H9 (cell line): ENCODE data around the gene C9. TPM values are rescaled to one million over a fixed set of nuclear protein-coding genes. Genes with fewer than 3 reads are reported as not detected.

Experiments
- DNase-seq: peaks from one replicate; pipeline ENCODE4 v3.0.0-alpha.2; 2017
- H2AFZ ChIP-seq: one replicate; pipeline ENCODE4 v1.6.1; 2013; ENCODE audit warnings: mild to moderate bottlenecking, low read length, control low read depth, moderate library complexity
- H2AK5ac ChIP-seq: 2 replicates; pipeline ENCODE4 v1.6.1; 2013; ENCODE audit warnings: low read length, control low read depth, mixed read lengths; ENCODE audit not compliant: insufficient read length
- H2BK120ac ChIP-seq: one replicate; pipeline ENCODE4 v1.6.1; 2013; ENCODE audit warnings: low read depth, mild to moderate bottlenecking, low read length, control low read depth, inconsistent platforms; ENCODE audit not compliant: poor library complexity, severe bottlenecking
- H2BK12ac ChIP-seq: 2 replicates; pipeline ENCODE4 v1.6.1; 2013; ENCODE audit warnings: low read length, control low read depth, mixed read lengths, low read depth; ENCODE audit not compliant: insufficient read length
- H2BK15ac ChIP-seq: 2 replicates; pipeline ENCODE4 v1.6.1; 2013; ENCODE audit warnings: low read depth, low read length, control low read depth
- H2BK20ac ChIP-seq: one replicate; pipeline ENCODE4 v1.6.1; 2013; ENCODE audit warnings: low read depth, mild to moderate bottlenecking, low read length, control low read depth, inconsistent platforms; ENCODE audit not compliant: poor library complexity, severe bottlenecking
- H2BK5ac ChIP-seq: 2 replicates; pipeline ENCODE4 v1.6.1; 2013; ENCODE audit warnings: low read length, control low read depth, mixed read lengths; ENCODE audit not compliant: insufficient read length
- H3K14ac ChIP-seq: 2 replicates; pipeline ENCODE4 v1.6.1; 2013; ENCODE audit warnings: low read length, control low read depth; ENCODE audit not compliant: insufficient read depth
- H3K18ac ChIP-seq: 2 replicates; pipeline ENCODE4 v1.6.1; 2013; ENCODE audit warnings: low read depth, mild to moderate bottlenecking, mixed read lengths, low read length, control low read depth; ENCODE audit not compliant: insufficient read length
- H3K23ac ChIP-seq: 2 replicates; pipeline ENCODE4 v1.6.1; 2013; ENCODE audit warnings: low read length, control low read depth, mixed read lengths, low read depth; ENCODE audit not compliant: insufficient read length
- H3K23me2 ChIP-seq: 2 replicates; pipeline ENCODE4 v1.6.1; 2013; ENCODE audit warnings: low read depth, mild to moderate bottlenecking, mixed read lengths, low read length, control low read depth; ENCODE audit not compliant: insufficient read length, poor library complexity, severe bottlenecking
- H3K27ac ChIP-seq: 2 replicates; pipeline ENCODE4 v1.5.1; 2013; ENCODE audit warnings: low read length, control low read depth, mixed read lengths, low read depth; ENCODE audit not compliant: insufficient read length
- H3K27me3 ChIP-seq: 2 replicates; pipeline ENCODE4 v1.6.1; 2013; ENCODE audit warnings: low read length, control low read depth, inconsistent platforms; ENCODE audit not compliant: insufficient read depth
- H3K4ac ChIP-seq: 2 replicates; pipeline ENCODE4 v1.6.1; 2013; ENCODE audit warnings: low read depth, mild to moderate bottlenecking, control low read depth, inconsistent platforms, low read length, moderate library complexity
- H3K4me1 ChIP-seq: 2 replicates; pipeline ENCODE4 v1.6.1; 2013; ENCODE audit warnings: low read length, control low read depth, inconsistent platforms; ENCODE audit not compliant: insufficient read depth
- H3K4me2 ChIP-seq: 2 replicates; pipeline ENCODE4 v1.6.1; 2013; ENCODE audit warnings: low read length, control low read depth, mixed read lengths; ENCODE audit not compliant: insufficient read length, insufficient read depth
- H3K56ac ChIP-seq: 2 replicates; pipeline ENCODE4 v1.6.1; 2013; ENCODE audit warnings: low read depth, mild to moderate bottlenecking, mixed read lengths, low read length, control low read depth; ENCODE audit not compliant: insufficient read length
- H3K79me1 ChIP-seq: 2 replicates; pipeline ENCODE4 v1.6.1; 2013; ENCODE audit warnings: low read depth, mild to moderate bottlenecking, moderate library complexity, low read length, control low read depth, inconsistent platforms; ENCODE audit not compliant: insufficient read depth, poor library complexity, severe bottlenecking
- H3K79me2 ChIP-seq: 2 replicates; pipeline ENCODE4 v1.6.1; 2013; ENCODE audit warnings: low read length, control low read depth, inconsistent platforms; ENCODE audit not compliant: insufficient read depth
- H3K9ac ChIP-seq: 2 replicates; pipeline ENCODE4 v1.6.1; 2013; ENCODE audit warnings: low read length, control low read depth, mixed read lengths; ENCODE audit not compliant: insufficient read length; ENCODE audit errors: extremely low read depth
- H3K9me3 ChIP-seq: one replicate; pipeline ENCODE4 v1.6.1; 2013; ENCODE audit warnings: low read depth, low read length, inconsistent platforms; ENCODE audit not compliant: control insufficient read depth
- H3T11ph ChIP-seq: one replicate; pipeline ENCODE4 v1.6.1; 2013; ENCODE audit warnings: mild to moderate bottlenecking, low read length, control low read depth, inconsistent platforms
- H4K20me1 ChIP-seq: one replicate; pipeline ENCODE4 v1.6.1; 2013; ENCODE audit not compliant: control insufficient read depth, insufficient read length, insufficient read depth
- H4K5ac ChIP-seq: 2 replicates; pipeline ENCODE4 v1.6.1; 2013; ENCODE audit warnings: low read depth, mild to moderate bottlenecking, mixed read lengths, low read length, control low read depth; ENCODE audit not compliant: insufficient read length
- H4K8ac ChIP-seq: replicated peaks from 2 replicates; pipeline ENCODE4 v1.6.1; 2013; ENCODE audit warnings: low read length, control low read depth, mixed read lengths, low read depth; ENCODE audit not compliant: insufficient read length
- H4K91ac ChIP-seq: 2 replicates; pipeline ENCODE4 v1.6.1; 2013; ENCODE audit warnings: low read depth, mild to moderate bottlenecking, moderate library complexity, mixed read lengths, low read length, control low read depth; ENCODE audit not compliant: insufficient read length
- H3K27ac Mint-ChIP-seq, 3 experiments: 2 replicates in 2 of 3; 3 replicates in 1 of 3; pipeline ENCODE4 v1.8.0; 2020 to 2021; ENCODE audit warnings: mixed read lengths in 3 of 3, mild to moderate bottlenecking in 1 of 3, moderate library complexity in 1 of 3
- H3K27me3 Mint-ChIP-seq: 2 replicates; pipeline ENCODE4 v1.8.0; 2021; ENCODE audit warnings: low read depth, mild to moderate bottlenecking, moderate library complexity, mixed read lengths
- H3K36me3 Mint-ChIP-seq, 3 experiments: 2 replicates in 2 of 3; 3 replicates in 1 of 3; pipeline ENCODE4 v1.8.0; 2020 to 2021; ENCODE audit warnings: low read depth in 3 of 3, mixed read lengths in 3 of 3; ENCODE audit not compliant: insufficient read depth in 1 of 3
- H3K4me1 Mint-ChIP-seq, 2 experiments: 2 replicates each; pipeline ENCODE4 v1.8.0; 2020; ENCODE audit warnings: mixed read lengths in 2 of 2
- H3K4me3 Mint-ChIP-seq, 2 experiments: 2 replicates in 1 of 2; 3 replicates in 1 of 2; pipeline ENCODE4 v1.8.0; 2020 to 2021; ENCODE audit warnings: mild to moderate bottlenecking in 2 of 2, mixed read lengths in 2 of 2, moderate library complexity in 1 of 2
- H3K9me3 Mint-ChIP-seq, 2 experiments: 2 replicates in 1 of 2; 3 replicates in 1 of 2; pipeline ENCODE4 v1.8.0; 2020; ENCODE audit warnings: mild to moderate bottlenecking in 2 of 2, mixed read lengths in 2 of 2, moderate library complexity in 1 of 2
- WGBS: extraction: QIAGEN DNeasy Blood & Tissue Kit; methylation state at CpG from one replicate; pipeline ENCODE4 v1.1.7; 2013; ENCODE audit warnings: missing lambda C conversion rate, low lambda C conversion rate, mixed read lengths; ENCODE audit not compliant: insufficient read length; ENCODE audit errors: extremely low coverage; 5-methylcytosine and 5-hydroxymethylcytosine counted together
- total RNA-seq: library from RNA; stranded (reverse); gene quantifications from 2 replicates; pipeline ENCODE4 v1.2.1, GENCODE V29; 2021
- TF ChIP-seq, protein P1 (sequence below): fragments of 200-600 bp; sonication (generic); conservative IDR thresholded peaks from 3 replicates; pipeline ENCODE4 v1.8.0; 2021; ENCODE audit warnings: antibody characterized with exemption, mild to moderate bottlenecking

C9 gene
- total RNA-seq, 1 experiment from 2014 or later: not detected

DNA sequence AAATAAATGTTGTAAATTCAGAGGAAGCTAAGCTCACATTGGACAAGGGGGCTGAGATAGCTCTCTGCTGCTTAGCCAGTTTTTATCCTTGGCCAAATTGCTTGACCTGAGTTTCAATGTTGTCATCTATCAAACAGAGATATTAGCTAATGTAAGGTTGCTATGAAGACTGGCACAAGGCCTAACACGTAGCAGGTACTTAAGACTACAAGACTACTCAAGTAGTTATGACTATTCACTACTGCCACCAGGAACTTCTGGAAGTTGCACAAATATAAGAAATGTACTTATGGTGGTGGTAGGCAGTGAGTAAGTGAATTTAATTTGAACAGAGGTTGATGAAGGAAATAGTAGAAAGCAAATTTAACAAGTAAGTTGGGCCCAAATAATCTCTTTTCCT lies 127.6 kb downstream of the C9 start:
- H3K27ac Mint-ChIP-seq: no peak overlapping the region
- no peak overlapping the region for H2BK5ac ChIP-seq
- H3K14ac ChIP-seq: no peak overlapping the region
- no peak overlapping the region for H3K9ac ChIP-seq
- H3K36me3 Mint-ChIP-seq: no peaks in the 10 kb centered on the region; a peak in 1 of 7 replicates
- H3K4ac ChIP-seq: no peak overlapping the region
- H3K4me2 ChIP-seq: no peak overlapping the region
- no peak overlapping the region for H2BK20ac ChIP-seq
- TF ChIP-seq, protein P1, sequence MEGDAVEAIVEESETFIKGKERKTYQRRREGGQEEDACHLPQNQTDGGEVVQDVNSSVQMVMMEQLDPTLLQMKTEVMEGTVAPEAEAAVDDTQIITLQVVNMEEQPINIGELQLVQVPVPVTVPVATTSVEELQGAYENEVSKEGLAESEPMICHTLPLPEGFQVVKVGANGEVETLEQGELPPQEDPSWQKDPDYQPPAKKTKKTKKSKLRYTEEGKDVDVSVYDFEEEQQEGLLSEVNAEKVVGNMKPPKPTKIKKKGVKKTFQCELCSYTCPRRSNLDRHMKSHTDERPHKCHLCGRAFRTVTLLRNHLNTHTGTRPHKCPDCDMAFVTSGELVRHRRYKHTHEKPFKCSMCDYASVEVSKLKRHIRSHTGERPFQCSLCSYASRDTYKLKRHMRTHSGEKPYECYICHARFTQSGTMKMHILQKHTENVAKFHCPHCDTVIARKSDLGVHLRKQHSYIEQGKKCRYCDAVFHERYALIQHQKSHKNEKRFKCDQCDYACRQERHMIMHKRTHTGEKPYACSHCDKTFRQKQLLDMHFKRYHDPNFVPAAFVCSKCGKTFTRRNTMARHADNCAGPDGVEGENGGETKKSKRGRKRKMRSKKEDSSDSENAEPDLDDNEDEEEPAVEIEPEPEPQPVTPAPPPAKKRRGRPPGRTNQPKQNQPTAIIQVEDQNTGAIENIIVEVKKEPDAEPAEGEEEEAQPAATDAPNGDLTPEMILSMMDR: no peak
- no peak overlapping the region for H3K23ac ChIP-seq
- no peak overlapping the region for H3K18ac ChIP-seq
- no peak overlapping the region for H3T11ph ChIP-seq
- H4K20me1 ChIP-seq: no peaks in the 10 kb centered on the region
- H2AFZ ChIP-seq: no peak overlapping the region
- no peaks in the 10 kb centered on the region for H3K4me1 ChIP-seq
- H4K8ac ChIP-seq: no peak overlapping the region
- H3K23me2 ChIP-seq: no peaks in the 10 kb centered on the region
- H2BK15ac ChIP-seq: no peak overlapping the region
- H3K4me1 Mint-ChIP-seq: no peaks in the 10 kb centered on the region
- no peak overlapping the region for H3K27ac ChIP-seq
- H3K27me3 ChIP-seq: no peaks in the 10 kb centered on the region
- H3K56ac ChIP-seq: no peak overlapping the region
- H4K5ac ChIP-seq: no peak overlapping the region
- no peak for DNase-seq
- H3K9me3 Mint-ChIP-seq: peaks cover 4 to 7% of the 10 kb centered on the region in 2 experiments; a peak in 4 of 5 replicates
- H3K79me2 ChIP-seq: no peaks in the 10 kb centered on the region; the same call in 1 of the 2 replicates
- H3K79me1 ChIP-seq: no peaks in the 10 kb centered on the region
- H2BK120ac ChIP-seq: no peak overlapping the region
- no peaks in the 10 kb centered on the region for H3K9me3 ChIP-seq
- H4K91ac ChIP-seq: no peak overlapping the region
- H2AK5ac ChIP-seq: no peak overlapping the region
- no CpG with 5 or more reads among the region's 1 CpG for WGBS
- H3K4me3 Mint-ChIP-seq: no peak overlapping the region
- H3K27me3 Mint-ChIP-seq: no peaks in the 10 kb centered on the region
- H2BK12ac ChIP-seq: no peak overlapping the region
